BE2C (cell line): ENCODE results near the gene SEMA3F.

Source experiments
- DNase-seq: peaks from one replicate; pipeline ENCODE4 v3.0.0-alpha.2; 2020
- H3K27me3 ChIP-seq: fragments of 250-450 bp; sonication (Bioruptor Pico); 2 replicates; pipeline ENCODE4 v1.5.1; 2020; ENCODE audit warnings: mild to moderate bottlenecking
- H3K36me3 ChIP-seq: fragments of 250-450 bp; sonication (Bioruptor Pico); 2 replicates; pipeline ENCODE4 v1.5.1; 2020; ENCODE audit warnings: mild to moderate bottlenecking
- H3K4me1 ChIP-seq: fragments of 250-450 bp; sonication (Bioruptor Pico); 2 replicates; pipeline ENCODE4 v1.5.1; 2020
- H3K4me3 ChIP-seq: 2 replicates; pipeline ENCODE4 v1.5.1; 2011; ENCODE audit warnings: low read depth, low read length
- H3K9me3 ChIP-seq: fragments of 250-450 bp; sonication (Bioruptor Pico); 2 replicates; pipeline ENCODE4 v1.5.1; 2020
- TF ChIP-seq, protein P1 (sequence below): IDR thresholded peaks from 2 replicates; pipeline ENCODE4 v1.5.1; 2012; ENCODE audit warnings: mild to moderate bottlenecking, low read depth, low read length

SEMA3F gene

DNA sequence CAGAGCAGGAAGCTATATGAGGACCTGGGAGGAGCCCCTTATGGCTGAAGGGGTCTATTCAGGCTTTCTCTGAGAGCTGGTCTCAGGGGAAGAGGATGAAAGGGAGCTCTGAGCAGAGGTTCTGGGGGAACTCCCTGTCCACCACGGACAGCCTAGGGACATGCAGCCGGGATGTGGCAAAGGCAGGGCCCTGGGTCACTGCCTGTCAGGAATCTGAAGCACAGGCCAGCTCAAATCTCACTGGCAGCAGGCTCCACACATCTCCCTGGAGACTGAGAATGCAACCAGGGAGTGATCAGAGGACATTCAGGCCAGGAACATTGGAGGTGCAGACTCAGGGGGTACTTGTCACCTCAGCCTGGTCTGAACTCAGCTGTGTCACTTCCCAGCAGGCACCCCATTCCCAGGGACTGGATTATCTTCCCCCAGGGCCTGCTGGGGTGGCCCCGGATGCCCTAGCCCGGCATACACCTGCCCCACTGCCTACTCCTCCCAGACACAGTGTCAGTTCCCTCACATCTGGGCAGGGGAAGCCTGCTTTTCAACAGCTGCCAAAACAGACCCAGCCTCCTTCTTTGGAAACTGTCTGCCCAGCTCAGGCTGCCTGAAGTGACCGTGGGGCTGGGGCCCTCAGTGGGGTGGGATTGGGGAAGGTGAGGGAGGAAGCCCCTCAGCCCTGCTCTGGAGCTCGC is 18.3 kb upstream of the SEMA3F start:
- H3K4me1 ChIP-seq, result peaks cover 24% of the 10 kb centered on the region
- TF ChIP-seq, protein P1, sequence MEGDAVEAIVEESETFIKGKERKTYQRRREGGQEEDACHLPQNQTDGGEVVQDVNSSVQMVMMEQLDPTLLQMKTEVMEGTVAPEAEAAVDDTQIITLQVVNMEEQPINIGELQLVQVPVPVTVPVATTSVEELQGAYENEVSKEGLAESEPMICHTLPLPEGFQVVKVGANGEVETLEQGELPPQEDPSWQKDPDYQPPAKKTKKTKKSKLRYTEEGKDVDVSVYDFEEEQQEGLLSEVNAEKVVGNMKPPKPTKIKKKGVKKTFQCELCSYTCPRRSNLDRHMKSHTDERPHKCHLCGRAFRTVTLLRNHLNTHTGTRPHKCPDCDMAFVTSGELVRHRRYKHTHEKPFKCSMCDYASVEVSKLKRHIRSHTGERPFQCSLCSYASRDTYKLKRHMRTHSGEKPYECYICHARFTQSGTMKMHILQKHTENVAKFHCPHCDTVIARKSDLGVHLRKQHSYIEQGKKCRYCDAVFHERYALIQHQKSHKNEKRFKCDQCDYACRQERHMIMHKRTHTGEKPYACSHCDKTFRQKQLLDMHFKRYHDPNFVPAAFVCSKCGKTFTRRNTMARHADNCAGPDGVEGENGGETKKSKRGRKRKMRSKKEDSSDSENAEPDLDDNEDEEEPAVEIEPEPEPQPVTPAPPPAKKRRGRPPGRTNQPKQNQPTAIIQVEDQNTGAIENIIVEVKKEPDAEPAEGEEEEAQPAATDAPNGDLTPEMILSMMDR, result no peak
- DNase-seq, result no peak

DNA sequence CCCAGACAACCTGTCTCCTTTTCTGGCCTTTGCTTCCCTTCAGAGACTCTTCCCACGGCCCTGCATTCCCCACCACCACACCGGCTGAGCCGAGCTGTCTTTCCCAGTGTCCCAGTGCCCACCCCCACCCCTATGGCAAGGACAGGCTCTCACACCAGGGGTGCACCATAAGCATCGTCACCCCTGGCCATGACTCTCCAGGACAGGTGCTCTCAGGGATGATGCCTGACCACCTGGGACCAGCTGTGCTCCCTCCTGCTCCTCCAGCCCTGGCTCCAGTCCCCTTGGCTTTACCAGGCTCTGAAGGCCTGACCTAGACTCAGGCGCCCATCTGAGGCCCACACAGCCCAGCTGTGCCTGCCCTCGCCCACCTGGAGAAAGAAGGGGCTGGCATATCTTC is 17.6 kb upstream of the SEMA3F start:
- Histone ChIP-seq H3K4me3 (no peak overlapping the region), H3K36me3 (no peaks in the 10 kb centered on the region), H3K9me3 (no peaks in the 10 kb centered on the region), H3K27me3 (no peaks in the 10 kb centered on the region), H3K4me1 (peaks cover 24% of the 10 kb centered on the region)
- TF ChIP-seq, protein P1, result no peak
- no peak for DNase-seq

More for the DNA sequence above, 18.3 kb upstream of the SEMA3F start:
- H3K27me3 ChIP-seq, result no peaks in the 10 kb centered on the region
- H3K9me3 ChIP-seq, result no peaks in the 10 kb centered on the region
- no peak overlapping the region for H3K4me3 ChIP-seq
- H3K36me3 ChIP-seq, result no peaks in the 10 kb centered on the region

DNA sequence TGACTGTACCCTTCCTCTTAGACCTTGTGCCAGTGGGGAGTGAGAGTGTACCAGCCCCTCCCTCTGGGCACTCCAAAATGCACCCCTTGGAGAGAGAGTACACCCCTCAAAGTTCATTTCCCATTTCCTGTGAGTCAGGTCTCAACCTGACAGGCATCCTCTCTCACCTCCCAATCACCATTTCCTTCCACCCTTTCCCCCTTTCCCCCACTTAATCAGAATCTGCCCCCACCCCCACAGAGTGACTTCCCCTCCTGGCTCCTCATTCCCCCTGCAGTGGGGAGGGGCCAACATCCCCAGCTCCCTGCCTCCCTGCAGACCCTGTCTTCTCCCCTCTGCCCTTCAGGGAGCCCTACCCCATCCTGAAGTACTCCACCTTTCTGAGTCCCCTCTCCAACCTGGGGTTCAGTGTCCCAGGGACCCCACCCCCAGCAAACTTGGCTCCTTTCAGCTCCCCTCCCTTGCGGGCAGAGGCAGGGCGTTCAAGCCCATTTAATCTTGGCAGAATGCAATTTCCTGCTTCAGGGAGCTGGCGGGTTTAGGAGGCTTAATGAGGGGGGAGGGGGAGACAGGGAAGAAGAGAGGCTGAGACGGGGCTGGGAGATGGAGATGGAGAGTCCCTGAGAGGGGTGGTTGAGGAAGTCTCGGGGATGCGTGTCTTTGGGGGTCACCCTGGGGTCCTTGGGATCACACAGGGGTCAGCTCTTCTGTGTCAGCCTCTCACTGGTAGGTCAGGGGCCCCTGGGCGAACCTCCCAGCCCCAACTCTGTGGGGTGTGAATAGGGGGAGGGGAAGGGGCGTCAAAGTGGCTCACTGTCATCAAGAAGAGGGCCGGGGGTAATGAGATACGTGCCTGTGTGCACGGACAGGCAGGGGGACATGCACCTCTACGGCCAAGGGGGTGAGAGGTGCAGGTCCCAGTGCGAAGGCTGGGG is 16.6 kb upstream of the SEMA3F start:
- H3K4me3 ChIP-seq, result no peak overlapping the region
- TF ChIP-seq, protein P1, result no peak
- H3K27me3 ChIP-seq, result no peaks in the 10 kb centered on the region
- H3K36me3 ChIP-seq, result no peaks in the 10 kb centered on the region
- peaks cover 24% of the 10 kb centered on the region for H3K4me1 ChIP-seq
- H3K9me3 ChIP-seq, result no peaks in the 10 kb centered on the region
- no peak for DNase-seq

DNA sequence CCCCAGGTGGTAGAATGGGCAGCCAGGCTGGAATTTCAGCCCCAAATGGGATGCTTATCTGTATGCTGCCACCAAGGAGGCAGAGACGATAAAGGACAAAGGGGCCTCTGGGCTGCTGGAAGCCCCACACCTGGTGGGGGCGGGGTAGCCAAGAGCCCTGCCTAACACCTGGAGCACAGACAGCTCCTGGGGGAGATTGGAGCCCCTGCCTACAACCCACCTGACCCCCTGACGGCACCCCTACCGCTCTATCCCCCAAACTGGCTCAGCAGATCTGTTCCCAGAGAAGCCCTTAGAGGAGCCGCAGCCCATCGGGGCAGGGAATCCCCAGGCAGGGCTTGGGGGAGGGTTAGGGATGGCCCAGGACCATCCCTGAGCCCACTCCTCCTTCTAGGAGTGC is 15.8 kb upstream of the SEMA3F start:
- Histone ChIP-seq H3K4me3 (no peak overlapping the region), H3K4me1 (peaks cover 24% of the 10 kb centered on the region), H3K9me3 (no peaks in the 10 kb centered on the region), H3K27me3 (no peaks in the 10 kb centered on the region), H3K36me3 (no peaks in the 10 kb centered on the region)
- TF ChIP-seq, protein P1, result no peak
- no peak for DNase-seq

DNA sequence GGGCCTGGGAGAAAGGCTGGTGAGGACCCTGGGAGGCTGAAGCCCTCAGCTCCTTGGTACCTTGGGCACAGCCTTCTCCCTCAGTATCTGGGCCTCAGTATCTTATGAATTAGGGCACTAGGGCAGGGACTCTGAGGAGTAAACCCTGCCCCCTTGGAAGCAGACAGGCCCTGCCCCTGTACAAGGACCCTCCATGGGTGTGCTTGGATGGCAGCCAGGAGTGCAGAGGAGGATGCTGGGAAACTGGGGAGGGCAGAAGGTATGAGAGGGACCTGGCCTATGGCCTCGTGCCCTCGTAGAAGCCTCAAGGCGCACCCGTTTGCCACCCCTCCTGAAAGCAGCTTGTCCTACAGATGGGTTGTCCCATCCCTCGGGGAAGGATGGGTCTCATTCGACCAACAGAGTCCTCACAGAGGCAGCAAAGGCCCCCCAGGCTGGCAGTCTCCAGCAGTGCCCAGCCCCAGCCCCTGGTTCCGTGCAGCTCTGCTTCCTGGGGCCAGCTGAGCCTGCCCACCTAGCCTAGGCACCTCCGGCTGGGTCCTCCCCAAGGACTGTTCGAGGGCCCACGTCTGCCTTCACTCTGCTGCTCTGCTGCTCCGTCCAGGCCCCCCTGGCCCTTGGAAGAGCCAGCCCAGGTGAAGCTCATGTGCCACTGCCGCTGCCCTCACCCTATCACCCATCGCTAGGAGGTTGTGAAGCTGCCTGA is 15.3 kb upstream of the SEMA3F start:
- Histone ChIP-seq H3K4me3 (no peak overlapping the region), H3K27me3 (no peaks in the 10 kb centered on the region), H3K36me3 (no peaks in the 10 kb centered on the region), H3K9me3 (no peaks in the 10 kb centered on the region), H3K4me1 (peaks cover 24% of the 10 kb centered on the region)
- DNase-seq, result no peak
- TF ChIP-seq, protein P1, result no peak
